Heart right ventricle (tissue), 16 donors: ENCODE results near the gene EGFLAM. TPM values are rescaled to one million over a fixed set of nuclear protein-coding genes. Genes with fewer than 3 reads are reported as not detected.

ENCODE experiments used
- ATAC-seq, 8 donors: fragments of 200-7000 bp; cut with Tn5 transposase; one replicate each; pipeline ENCODE4 v1.9.1; 2020; ENCODE audit warnings: mild to moderate bottlenecking in 8 of 8, moderate library complexity in 8 of 8, moderate number of reproducible peaks in 1 of 8
- DNase-seq, 2 donors: peaks; one replicate each; pipeline ENCODE4 v3.0.0-alpha.2; 2020
- H3K27ac ChIP-seq, 10 donors: fragments of 200-600 bp; sonication (generic) in 2 of 10; one replicate each; pipeline versions ENCODE4 v1.5.0 to v1.8.0; 2020 to 2022; ENCODE audit warnings: mild to moderate bottlenecking in 3 of 10
- H3K27me3 ChIP-seq, 7 donors: fragments of 200-600 bp; one replicate each; pipeline ENCODE4 v1.8.0; 2021 to 2022; ENCODE audit warnings: mild to moderate bottlenecking in 2 of 7
- H3K36me3 ChIP-seq, 9 donors: fragments of 200-600 bp; sonication (generic) in 1 of 9; one replicate each; pipeline versions ENCODE4 v1.5.0 to v1.8.0; 2020 to 2022; ENCODE audit warnings: mild to moderate bottlenecking in 2 of 9
- H3K4me1 ChIP-seq, 9 donors: fragments of 200-600 bp; sonication (generic) in 1 of 9; one replicate each; pipeline versions ENCODE4 v1.5.0 to v1.8.0; 2020 to 2022; ENCODE audit warnings: mild to moderate bottlenecking in 4 of 9
- H3K4me3 ChIP-seq, 10 donors: fragments of 200-600 bp; sonication (generic) in 2 of 10; one replicate each; pipeline versions ENCODE4 v1.5.0 to v1.8.0; 2020 to 2022; ENCODE audit warnings: mild to moderate bottlenecking in 7 of 10, moderate library complexity in 2 of 10
- H3K9me3 ChIP-seq, 11 donors: fragments of 200-600 bp in 10 of 11; sonication (generic) in 2 of 11; one replicate each; pipeline versions ENCODE4 v1.5.0 to v1.8.0; 2013 to 2022; ENCODE audit warnings: mild to moderate bottlenecking in 2 of 11, control low read depth in 1 of 11, moderate library complexity in 1 of 11
- CTCF ChIP-seq, 9 donors: fragments of 200-600 bp; sonication (generic) in 2 of 9; IDR thresholded peaks; one replicate each; pipeline versions ENCODE4 v1.5.0 to v1.8.0; 2021 to 2022; ENCODE audit warnings: antibody characterized with exemption in 9 of 9, mild to moderate bottlenecking in 5 of 9, moderate library complexity in 1 of 9
- WGBS, 2 donors: extraction: QIAGEN DNeasy Blood & Tissue Kit; methylation state at CpG; one replicate each; pipeline ENCODE4 v1.1.7; 2013; ENCODE audit warnings: inconsistent platforms in 1 of 2; 5-methylcytosine and 5-hydroxymethylcytosine counted together
- intact Hi-C, 10 donors: fragments of 100-400 bp; cut with DNase I; formaldehyde crosslinking; loops; one replicate each; pipeline versions ENCODE4 v1.11.1 to v1.14.2; 2022
- polyA plus RNA-seq, 2 donors: library from polyadenylated mRNA; stranded (reverse); fragments of 200-250 nt; gene quantifications; one replicate each; pipeline ENCODE4 v1.2.3, GENCODE V29; 2013
- total RNA-seq, 10 donors: library from RNA; stranded (reverse); fragmentation: NEBNext Ultra II Directional in 3 of 10; extraction: Animal tissue kit (Norgen Biotek cat#: 25700) in 3 of 10; gene quantifications; one replicate each; pipeline versions ENCODE4 v1.2.1 to v1.2.4, GENCODE V29; 2021 to 2023
- donor health status: Arrhythmogenic right ventricular cardiomyopathy.
- donor health status: ischemic (EF 13 %, LVEDD 7.1; RV severe dilation, severe dysfunction).
- donor health status: healthy with polysubstance abuse.
- donor health status: DM: no; HTN: yes; CAD: no.
- donor health status: DM: no; HTN: no; CAD: no.
- donor health status: ischemic (EF 25% LVEDD 6.9; RV normal size, moderate dysfunction).
- donor health status: ischemic (EF 25% LVEDD 5.7; RV mildly dilated, moderate dysfunction).
- donor health status: healthy.
- donor health status: DM: yes; HTN: yes; CAD: no.
- donor health status: Ischemic cardiomyopathy.
- donor health status: ischemic (EF 35%, LVEDD 5.7; RV mildly dilated, moderate dysfunction).
- donor health status: nonischemic (EF 11% LVEDD 7.7; RV severe dilation, severe dysfunction).
- donor health status: DM: yes; HTN: yes; CAD: no.
- donor health status: PGD.
- donor health status: ischemic (EF 29% LVEDD 5.4; RV normal size, mild dysfunction).
- donor health status: nonischemic (EF 23%, LVEDD 6.1; RV moderate dilation, normal function).

Gene EGFLAM
- total and polyA plus RNA-seq, 12 donors = 3.4 to 15.3 (median 7.6) TPM

- H3K4me1 ChIP-seq = peaks cover 0 to 51% (median 15%) of the 10 kb centered on the region in 9 donors
- H3K9me3 ChIP-seq = no peaks in the 10 kb centered on the region
- H3K4me3 ChIP-seq = peak overlapping the region in 9 of 10 donors; percentile 12 to 48 (median 34)
- peak overlapping the region in 9 of 10 donors; percentile 13 to 79 (median 58) for H3K27ac ChIP-seq
- no peak for TF ChIP-seq CTCF (IDR thresholded peaks at IDR 0.05)
- peak in 1 of 2 donors; percentile 29 for DNase-seq
- intact Hi-C loops = loop anchor here in 5 of 10 donors (10.0 kb wide), 4 partner anchors 99 to 479 kb away; no protein-coding TSS in a partner anchor
- no peaks in the 10 kb centered on the region for H3K36me3 ChIP-seq
- peak in 3 of 8 donors; percentile 3 to 22 (median 11) for ATAC-seq
- WGBS, 2 donors = 75 to 77% methylated on average over 21 of the region's 21 CpGs
- peaks cover 0 to 72% (median 0%) of the 10 kb centered on the region in 7 donors for H3K27me3 ChIP-seq
These were observed 187.7 kb downstream of the EGFLAM start for GRCh38 chr5:38446029-38446522.

GRCh38 chr5:38447056-38447455 is 188.7 kb downstream of the EGFLAM start:
- Histone ChIP-seq H3K27me3 (peaks cover 0 to 81% (median 0%) of the 10 kb centered on the region in 7 donors), H3K27ac (no peak overlapping the region), H3K9me3 (no peaks in the 10 kb centered on the region), H3K4me1 (peaks cover 0 to 48% (median 15%) of the 10 kb centered on the region in 9 donors), H3K4me3 (no peak overlapping the region), H3K36me3 (no peaks in the 10 kb centered on the region)
- no peak for DNase-seq
- no peak for ATAC-seq
- no peak for TF ChIP-seq CTCF (IDR thresholded peaks at IDR 0.05)
- intact Hi-C loops = loop anchor here in 5 of 10 donors (10.0 kb wide), 4 partner anchors 98 to 478 kb away; no protein-coding TSS in a partner anchor
- WGBS, 2 donors = 91 to 96% methylated on average over 2 of the region's 2 CpGs

- no peak overlapping the region for H3K4me3 ChIP-seq
- DNase-seq = no peak
- H3K27ac ChIP-seq = peak overlapping the region in 2 of 10 donors; percentile 10 to 32
These were observed 189.4 kb downstream of the EGFLAM start for GRCh38 chr5:38447786-38448185.

More at GRCh38 chr5:38447786-38448185, 189.4 kb downstream of the EGFLAM start:
- intact Hi-C loops = loop anchor here in 5 of 10 donors (10.0 kb wide), 4 partner anchors 97 to 477 kb away; no protein-coding TSS in a partner anchor
- WGBS, 2 donors = 52 to 71% methylated on average over 5 of the region's 5 CpGs
- no peaks in the 10 kb centered on the region for H3K36me3 ChIP-seq
- ATAC-seq = peak in 7 of 8 donors; percentile 58 to 79 (median 66)
- no peak for TF ChIP-seq CTCF (IDR thresholded peaks at IDR 0.05)
- peaks cover 0 to 89% (median 0%) of the 10 kb centered on the region in 7 donors for H3K27me3 ChIP-seq
- H3K9me3 ChIP-seq = no peaks in the 10 kb centered on the region
- H3K4me1 ChIP-seq = peaks cover 0 to 48% (median 15%) of the 10 kb centered on the region in 9 donors
